ENCODE measurements around the gene ZNF423. TPM values are rescaled to one million over a fixed set of nuclear protein-coding genes. Genes with fewer than 3 reads are reported as not detected.

The ZNF423 gene
- total and polyA plus RNA-seq, 2 experiments from 2014 or later = 14.9 to 41.8 TPM

DNA sequence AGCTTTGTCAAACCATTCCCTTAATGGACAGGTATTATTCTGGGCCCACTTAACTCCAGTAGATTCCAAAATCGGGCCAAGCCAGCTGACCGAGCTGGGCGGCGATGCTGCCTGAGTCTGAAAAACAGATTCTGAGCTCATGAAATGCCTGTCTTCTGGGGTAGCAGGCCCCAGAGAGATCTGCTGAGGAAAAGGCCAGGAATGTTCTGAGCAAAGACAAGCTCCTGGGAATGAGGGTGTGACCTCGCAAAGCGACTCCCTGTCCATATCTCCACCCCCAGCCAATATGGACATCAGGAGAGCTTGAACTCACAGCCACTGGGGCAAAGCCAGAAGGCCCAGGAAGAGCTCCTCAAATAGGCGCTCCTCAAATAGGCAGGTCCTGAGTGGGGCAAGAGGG is 23.7 kb downstream of the ZNF423 start (continued):
- TF ChIP-seq, protein P1, sequence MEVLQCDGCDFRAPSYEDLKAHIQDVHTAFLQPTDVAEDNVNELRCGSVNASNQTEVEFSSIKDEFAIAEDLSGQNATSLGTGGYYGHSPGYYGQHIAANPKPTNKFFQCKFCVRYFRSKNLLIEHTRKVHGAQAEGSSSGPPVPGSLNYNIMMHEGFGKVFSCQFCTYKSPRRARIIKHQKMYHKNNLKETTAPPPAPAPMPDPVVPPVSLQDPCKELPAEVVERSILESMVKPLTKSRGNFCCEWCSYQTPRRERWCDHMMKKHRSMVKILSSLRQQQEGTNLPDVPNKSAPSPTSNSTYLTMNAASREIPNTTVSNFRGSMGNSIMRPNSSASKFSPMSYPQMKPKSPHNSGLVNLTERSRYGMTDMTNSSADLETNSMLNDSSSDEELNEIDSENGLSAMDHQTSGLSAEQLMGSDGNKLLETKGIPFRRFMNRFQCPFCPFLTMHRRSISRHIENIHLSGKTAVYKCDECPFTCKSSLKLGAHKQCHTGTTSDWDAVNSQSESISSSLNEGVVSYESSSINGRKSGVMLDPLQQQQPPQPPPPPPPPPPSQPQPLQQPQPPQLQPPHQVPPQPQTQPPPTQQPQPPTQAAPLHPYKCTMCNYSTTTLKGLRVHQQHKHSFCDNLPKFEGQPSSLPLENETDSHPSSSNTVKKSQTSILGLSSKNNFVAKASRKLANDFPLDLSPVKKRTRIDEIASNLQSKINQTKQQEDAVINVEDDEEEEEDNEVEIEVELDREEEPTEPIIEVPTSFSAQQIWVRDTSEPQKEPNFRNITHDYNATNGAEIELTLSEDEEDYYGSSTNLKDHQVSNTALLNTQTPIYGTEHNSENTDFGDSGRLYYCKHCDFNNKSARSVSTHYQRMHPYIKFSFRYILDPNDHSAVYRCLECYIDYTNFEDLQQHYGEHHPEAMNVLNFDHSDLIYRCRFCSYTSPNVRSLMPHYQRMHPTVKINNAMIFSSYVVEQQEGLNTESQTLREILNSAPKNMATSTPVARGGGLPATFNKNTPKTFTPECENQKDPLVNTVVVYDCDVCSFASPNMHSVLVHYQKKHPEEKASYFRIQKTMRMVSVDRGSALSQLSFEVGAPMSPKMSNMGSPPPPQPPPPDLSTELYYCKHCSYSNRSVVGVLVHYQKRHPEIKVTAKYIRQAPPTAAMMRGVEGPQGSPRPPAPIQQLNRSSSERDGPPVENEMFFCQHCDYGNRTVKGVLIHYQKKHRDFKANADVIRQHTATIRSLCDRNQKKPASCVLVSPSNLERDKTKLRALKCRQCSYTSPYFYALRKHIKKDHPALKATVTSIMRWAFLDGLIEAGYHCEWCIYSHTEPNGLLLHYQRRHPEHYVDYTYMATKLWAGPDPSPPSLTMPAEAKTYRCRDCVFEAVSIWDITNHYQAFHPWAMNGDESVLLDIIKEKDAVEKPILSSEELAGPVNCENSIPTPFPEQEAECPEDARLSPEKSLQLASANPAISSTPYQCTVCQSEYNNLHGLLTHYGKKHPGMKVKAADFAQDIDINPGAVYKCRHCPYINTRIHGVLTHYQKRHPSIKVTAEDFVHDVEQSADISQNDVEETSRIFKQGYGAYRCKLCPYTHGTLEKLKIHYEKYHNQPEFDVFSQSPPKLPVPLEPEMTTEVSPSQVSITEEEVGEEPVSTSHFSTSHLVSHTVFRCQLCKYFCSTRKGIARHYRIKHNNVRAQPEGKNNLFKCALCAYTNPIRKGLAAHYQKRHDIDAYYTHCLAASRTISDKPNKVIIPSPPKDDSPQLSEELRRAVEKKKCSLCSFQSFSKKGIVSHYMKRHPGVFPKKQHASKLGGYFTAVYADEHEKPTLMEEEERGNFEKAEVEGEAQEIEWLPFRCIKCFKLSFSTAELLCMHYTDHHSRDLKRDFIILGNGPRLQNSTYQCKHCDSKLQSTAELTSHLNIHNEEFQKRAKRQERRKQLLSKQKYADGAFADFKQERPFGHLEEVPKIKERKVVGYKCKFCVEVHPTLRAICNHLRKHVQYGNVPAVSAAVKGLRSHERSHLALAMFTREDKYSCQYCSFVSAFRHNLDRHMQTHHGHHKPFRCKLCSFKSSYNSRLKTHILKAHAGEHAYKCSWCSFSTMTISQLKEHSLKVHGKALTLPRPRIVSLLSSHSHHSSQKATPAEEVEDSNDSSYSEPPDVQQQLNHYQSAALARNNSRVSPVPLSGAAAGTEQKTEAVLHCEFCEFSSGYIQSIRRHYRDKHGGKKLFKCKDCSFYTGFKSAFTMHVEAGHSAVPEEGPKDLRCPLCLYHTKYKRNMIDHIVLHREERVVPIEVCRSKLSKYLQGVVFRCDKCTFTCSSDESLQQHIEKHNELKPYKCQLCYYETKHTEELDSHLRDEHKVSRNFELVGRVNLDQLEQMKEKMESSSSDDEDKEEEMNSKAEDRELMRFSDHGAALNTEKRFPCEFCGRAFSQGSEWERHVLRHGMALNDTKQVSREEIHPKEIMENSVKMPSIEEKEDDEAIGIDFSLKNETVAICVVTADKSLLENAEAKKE (CRISPR knock-in tag; IDR thresholded peaks at IDR 0.05) = no peak
- TF ChIP-seq ZNF331 (CRISPR knock-in tag; IDR thresholded peaks at IDR 0.05; ENCODE audit: low read depth) = no peak

DNA sequence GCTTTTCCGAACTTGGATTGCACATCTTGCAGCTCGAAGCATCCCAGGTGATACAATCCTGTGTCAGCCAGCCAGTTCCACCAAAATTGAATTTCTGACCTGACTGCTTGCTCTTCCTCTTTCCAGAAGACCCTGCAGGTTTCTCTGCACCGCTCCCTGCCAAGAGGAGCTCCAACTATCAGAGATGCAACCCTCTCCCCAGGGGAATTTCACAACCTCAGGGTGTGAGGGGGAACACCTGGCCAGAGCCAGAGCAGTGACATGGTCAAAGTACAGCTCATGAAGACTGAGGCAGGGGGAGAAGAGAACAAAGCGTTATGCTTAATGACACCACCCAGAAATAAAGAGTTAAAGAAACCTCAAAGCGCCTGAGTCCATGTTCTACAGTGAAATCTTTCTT is 25.0 kb downstream of the ZNF423 start:
- Mint-ChIP-seq H3K36me3 (ENCODE audit: low read depth) (peaks cover 13% of the 10 kb centered on the region), H3K4me1 (peaks cover 71% of the 10 kb centered on the region), H3K4me3 (no peak overlapping the region), H3K27ac (no peak overlapping the region), H3K9me3 (no peaks in the 10 kb centered on the region), H3K27me3 (ENCODE audit: insufficient read depth, low read depth, poor library complexity) (peaks cover 14% of the 10 kb centered on the region)
- Histone ChIP-seq H2AFZ (no peak overlapping the region), H4K20me1 (replicated peaks; ENCODE audit: insufficient read depth) (peaks cover 14% of the 10 kb centered on the region; the same call in 1 of the 2 replicates), H3K27me3 (ENCODE audit: insufficient read depth) (no peaks in the 10 kb centered on the region), H3K36me3 (ENCODE audit: insufficient read depth) (no peaks in the 10 kb centered on the region), H3K4me3 (no peak overlapping the region), H3K4me1 (ENCODE audit: insufficient read depth) (peaks cover 51% of the 10 kb centered on the region), H3F3A (replicated peaks; ENCODE audit: low read depth) (peaks cover 11% of the 10 kb centered on the region), H3K4me2 (no peak overlapping the region), H3K9me2 (ENCODE audit: insufficient read depth) (no peaks in the 10 kb centered on the region), H3K79me2 (replicated peaks; ENCODE audit: insufficient read depth) (peaks cover 91% of the 10 kb centered on the region), H3K27ac (ENCODE audit: low read depth) (no peak overlapping the region)
- DNase-seq (ENCODE audit: low spot score) (no peak), ATAC-seq (no peak)
- TF ChIP-seq NANOG (IDR thresholded peaks at IDR 0.05; ENCODE audit: borderline replicate concordance) (no peak), EZH2 (IDR thresholded peaks at IDR 0.05; ENCODE audit: low read depth, unreplicated experiment) (no peak), EZH2phosphoT487 (IDR thresholded peaks at IDR 0.05; ENCODE audit: unreplicated experiment) (no peak)
